HepG2 (cell line): ENCODE measurements around the gene CD28. TPM values are rescaled to one million over a fixed set of nuclear protein-coding genes. Genes with fewer than 3 reads are reported as not detected.

Source experiments
- ATAC-seq: fragments of 200-7000 bp; cut with Tn5 transposase; 3 replicates; pipeline ENCODE4 v1.9.1; 2020; ENCODE audit warnings: mild to moderate bottlenecking, moderate library complexity
- BruUV-seq: library from RNA; stranded (reverse); fragments of 400-500 nt; replicated peaks from 2 replicates; lab custom pipeline; 2021; lab: Mats Ljungman, UMichigan
- CTCF ChIA-PET: fragments of 300-600 bp; formaldehyde crosslinking; extraction: SDS; loops from one replicate; lab custom pipeline; 2021; ENCODE audit warnings: low total read pairs, inconsistent platforms, low intra/inter-chr PET ratio; lab: Yijun Ruan, JAX
- POLR2A ChIA-PET: fragments of 350-600 bp; sonication (Branson Sonifier 250); formaldehyde crosslinking; loops from one replicate; lab custom pipeline; 2020; ENCODE audit warnings: antibody characterized with exemption, inconsistent platforms; lab: Yijun Ruan, JAX
- DNase-seq: peaks from one replicate; pipeline ENCODE4 v3.0.0-alpha.2; 2015; ENCODE audit warnings: low spot score
- FAIRE-seq: peaks from 3 replicates; lab custom pipeline; 2011; peaks lifted over from hg19 to GRCh38; lab: Jason Lieb, UNC
- H2AFZ ChIP-seq: one replicate; pipeline ENCODE4 v1.6.1; 2011; ENCODE audit warnings: low read length, inconsistent platforms
- H3K27ac ChIP-seq: fragments of 300-600 bp; 3 replicates; pipeline ENCODE4 v1.8.0; 2011; ENCODE audit warnings: mixed run types, mild to moderate bottlenecking, mixed read lengths, low read length, inconsistent platforms; ENCODE audit not compliant: insufficient read depth; ENCODE audit errors: extremely low read length
- H3K27me3 ChIP-seq, 2 experiments: fragments of 200-600 bp in 1 of 2; 2 replicates in 1 of 2; 3 replicates in 1 of 2; pipeline versions ENCODE4 v1.6.0 to v1.8.0; 2011; ENCODE audit warnings: low read length in 2 of 2, mild to moderate bottlenecking in 2 of 2, moderate library complexity in 2 of 2, inconsistent platforms in 1 of 2; ENCODE audit not compliant: insufficient read depth in 2 of 2, control insufficient read depth in 1 of 2
- H3K36me3 ChIP-seq, 2 experiments: fragments of 200-600 bp in 1 of 2; replicated peaks in 1 of 2; 2 replicates in 1 of 2; 3 replicates in 1 of 2; pipeline versions ENCODE4 v1.5.1 to v1.8.0; 2011; ENCODE audit warnings: low read length in 2 of 2, inconsistent platforms in 1 of 2; ENCODE audit not compliant: insufficient read depth in 2 of 2, control insufficient read depth in 1 of 2
- H3K4me1 ChIP-seq: 2 replicates; pipeline ENCODE4 v1.5.1; 2012; ENCODE audit warnings: low read length, inconsistent platforms; ENCODE audit not compliant: insufficient read depth
- H3K4me2 ChIP-seq: 2 replicates; pipeline ENCODE4 v1.6.0; 2011; ENCODE audit warnings: low read depth, low read length, inconsistent platforms
- H3K4me3 ChIP-seq, 3 experiments: fragments of 200-600 bp in 1 of 3; sonication (generic), shearing (Covaris generic) in 1 of 3; replicated peaks in 1 of 3; 2 replicates each; pipeline ENCODE4 v1.5.1; 2011 to 2016; ENCODE audit warnings: low read length in 3 of 3, inconsistent platforms in 2 of 3, low read depth in 2 of 3, mild to moderate bottlenecking in 2 of 3, control low read depth in 1 of 3, mixed read lengths in 1 of 3; ENCODE audit not compliant: insufficient read depth in 1 of 3
- H3K79me2 ChIP-seq: one replicate; pipeline ENCODE4 v1.6.1; 2011; ENCODE audit warnings: low read length, inconsistent platforms; ENCODE audit not compliant: insufficient read depth
- H3K9ac ChIP-seq: 2 replicates; pipeline ENCODE4 v1.6.0; 2011; ENCODE audit warnings: mild to moderate bottlenecking, low read depth, low read length, inconsistent platforms; ENCODE audit not compliant: insufficient read depth
- H3K9me3 ChIP-seq: 2 replicates; pipeline ENCODE4 v1.5.1; 2012; ENCODE audit warnings: mild to moderate bottlenecking, low read length
- H4K20me1 ChIP-seq: 2 replicates; pipeline ENCODE4 v1.6.0; 2011; ENCODE audit warnings: inconsistent platforms, mild to moderate bottlenecking, low read length, moderate library complexity; ENCODE audit not compliant: insufficient read depth
- EHMT2 ChIP-seq: fragments of 200-600 bp; sonication (generic); IDR thresholded peaks from 2 replicates; pipeline ENCODE4 v1.7.0; 2017; ENCODE audit warnings: antibody characterized with exemption, low read depth, low read length, borderline replicate concordance
- KLF6 ChIP-seq: IDR thresholded peaks from 2 replicates; pipeline ENCODE4 v1.8.0; 2016; ENCODE audit warnings: missing biosample characterization, missing genetic modification reagents
- PITX1 ChIP-seq: sonication (generic); formaldehyde crosslinking; IDR thresholded peaks from 2 replicates; pipeline ENCODE4 v1.5.1; 2020; ENCODE audit warnings: mild to moderate bottlenecking, missing genetic modification reagents
- ZNF687 ChIP-seq: sonication (generic); formaldehyde crosslinking; IDR thresholded peaks from 2 replicates; pipeline ENCODE4 v1.5.1; 2020; ENCODE audit warnings: mild to moderate bottlenecking, missing genetic modification reagents, moderate library complexity
- WGBS: methylation state at CpG from one replicate; pipeline ENCODE4 v1.1.6; 2017; ENCODE audit warnings: low lambda C conversion rate; 5-methylcytosine and 5-hydroxymethylcytosine counted together
- in situ Hi-C: cut with HindIII; loops from 2 replicates; pipeline ENCODE4 v1.10.0; 2017; ENCODE audit warnings: low pct_unique_long_range_greater_than_20kb; ENCODE audit not compliant: extremely low pct_ligation_motif_present
- intact Hi-C: fragments of 100-400 bp; cut with micrococcal nuclease; formaldehyde crosslinking; loops from one replicate; pipeline ENCODE4 v1.10.0; 2022; ENCODE audit not compliant: unreplicated experiment
- polyA plus RNA-seq, 8 experiments: library from polyadenylated mRNA; depleted of rRNA in 3 of 8; stranded (reverse) in 7 of 8; unstranded in 1 of 8; fragments of >200 nt; fragmentation: Illumina TruSeq in 4 of 8; extraction: Trizol in 4 of 8; gene quantifications; 2 replicates each; pipeline versions ENCODE4 v1.2.1 to v1.2.3, GENCODE V29; 2011 to 2016; ENCODE audit warnings: low read depth in 4 of 8, missing spikeins in 1 of 8, mixed read lengths in 1 of 8; ENCODE audit not compliant: insufficient read depth in 1 of 8
- total RNA-seq, 5 experiments: library from RNA; depleted of rRNA; stranded (reverse); fragments of >200 nt; fragmentation: Illumina TruSeq; extraction: Trizol; gene quantifications; 2 replicates each; pipeline ENCODE4 v1.2.3, GENCODE V29; 2016; ENCODE audit warnings: low read depth in 1 of 5
- TF ChIP-seq, protein P1 (sequence below): sonication (generic); formaldehyde crosslinking; IDR thresholded peaks from 2 replicates; pipeline ENCODE4 v1.5.1; 2020; ENCODE audit warnings: missing genetic modification reagents, mild to moderate bottlenecking, borderline replicate concordance

The CD28 gene
- total and polyA plus RNA-seq, 2 of the 13 experiments (the other 11 are each of a cell fraction or from before 2014, with no cell fraction given), result not detected

GRCh38 chr2:203683421-203683820 is 23.0 kb upstream of the CD28 start:
- Histone ChIP-seq H3K36me3 (no peaks in the 10 kb centered on the region), H3K4me1 (peaks cover 15% of the 10 kb centered on the region), H2AFZ (peak overlapping the region; percentile 47), H3K79me2 (no peaks in the 10 kb centered on the region), H3K4me2 (peak overlapping the region; percentile 4; the same call in 1 of the 2 replicates), H3K27ac (no peak overlapping the region), H3K4me3 (no peak overlapping the region), H3K9me3 (no peaks in the 10 kb centered on the region), H3K27me3 (no peaks in the 10 kb centered on the region), H3K9ac (no peak overlapping the region), H4K20me1 (no peaks in the 10 kb centered on the region)
- in situ Hi-C loops, result no loop called here
- ChIA-PET POLR2A (interaction anchor here (0.8 to 1.5 kb wide), 3 partner anchors 33 to 132 kb away, joined by 4 to 8 read pairs (median 5); no protein-coding TSS in a partner anchor), CTCF (no interaction called here)
- intact Hi-C loops, result no loop called here
- FAIRE-seq, result no peak
- DNase-seq, result no peak
- ATAC-seq, result no peak
- BruUV-seq, result no TSS peak
- TF ChIP-seq PITX1 (CRISPR knock-in tag), result no peak
- no peak for TF ChIP-seq ZNF687
- no peak for TF ChIP-seq KLF6 (CRISPR knock-in tag)
- no peak for TF ChIP-seq EHMT2
- TF ChIP-seq, protein P1, sequence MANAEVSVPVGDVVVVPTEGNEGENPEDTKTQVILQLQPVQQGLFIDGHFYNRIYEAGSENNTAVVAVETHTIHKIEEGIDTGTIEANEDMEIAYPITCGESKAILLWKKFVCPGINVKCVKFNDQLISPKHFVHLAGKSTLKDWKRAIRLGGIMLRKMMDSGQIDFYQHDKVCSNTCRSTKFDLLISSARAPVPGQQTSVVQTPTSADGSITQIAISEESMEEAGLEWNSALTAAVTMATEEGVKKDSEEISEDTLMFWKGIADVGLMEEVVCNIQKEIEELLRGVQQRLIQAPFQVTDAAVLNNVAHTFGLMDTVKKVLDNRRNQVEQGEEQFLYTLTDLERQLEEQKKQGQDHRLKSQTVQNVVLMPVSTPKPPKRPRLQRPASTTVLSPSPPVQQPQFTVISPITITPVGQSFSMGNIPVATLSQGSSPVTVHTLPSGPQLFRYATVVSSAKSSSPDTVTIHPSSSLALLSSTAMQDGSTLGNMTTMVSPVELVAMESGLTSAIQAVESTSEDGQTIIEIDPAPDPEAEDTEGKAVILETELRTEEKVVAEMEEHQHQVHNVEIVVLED (CRISPR knock-in tag), result no peak
- 68% methylated on average over 4 of the region's 4 CpGs for WGBS
